Activated CD4-positive, alpha-beta T cell treated with anti-CD3 and anti-CD28 coated beads for 1 hour (primary cell): ENCODE results near the gene RHOD.

ENCODE experiments used
- DNase-seq: peaks from one replicate; pipeline ENCODE4 v3.0.0-alpha.2; 2020

Gene RHOD

DNA sequence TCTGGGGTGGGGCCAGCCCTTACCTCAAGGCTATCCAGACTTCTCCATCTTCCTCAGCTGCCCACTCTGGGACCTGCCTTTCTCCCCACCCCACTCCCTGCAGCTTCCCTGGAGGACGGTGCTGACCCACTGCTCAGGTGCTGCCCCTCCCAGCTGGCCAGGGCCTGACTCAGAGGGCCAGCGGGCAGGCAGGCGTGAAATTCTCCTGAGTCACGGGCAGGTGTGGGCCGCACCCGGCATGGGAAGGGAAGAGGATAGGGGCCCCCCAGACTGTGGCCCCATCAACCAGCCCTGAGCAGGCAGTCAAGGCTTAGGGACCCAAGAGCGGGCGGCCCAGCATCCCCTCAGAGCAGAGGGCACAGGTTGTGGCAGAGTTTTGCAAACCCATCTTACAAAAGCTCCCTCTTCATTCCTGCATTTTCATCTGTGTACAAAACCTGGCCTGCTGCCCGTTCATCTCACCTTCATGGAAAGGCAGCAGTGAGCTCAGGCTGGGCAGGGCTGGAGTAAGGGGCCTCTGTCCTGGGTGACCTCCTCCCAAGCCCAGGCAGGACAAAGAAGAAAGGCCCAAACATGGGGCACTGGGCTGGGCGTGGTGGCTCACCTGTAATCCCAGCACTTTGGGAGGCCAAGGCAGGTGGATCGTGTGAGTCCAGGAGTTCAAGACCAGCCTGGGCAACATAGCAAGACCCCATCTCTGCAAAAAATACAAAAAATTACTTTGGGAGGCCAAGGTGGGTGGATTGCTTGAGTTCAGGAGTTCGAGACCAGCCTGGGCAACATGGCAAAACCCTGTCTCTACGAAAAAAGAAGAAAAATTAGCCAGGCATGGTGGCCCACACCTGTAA, 6.1 kb downstream of the RHOD start:
- no peak for DNase-seq

DNA sequence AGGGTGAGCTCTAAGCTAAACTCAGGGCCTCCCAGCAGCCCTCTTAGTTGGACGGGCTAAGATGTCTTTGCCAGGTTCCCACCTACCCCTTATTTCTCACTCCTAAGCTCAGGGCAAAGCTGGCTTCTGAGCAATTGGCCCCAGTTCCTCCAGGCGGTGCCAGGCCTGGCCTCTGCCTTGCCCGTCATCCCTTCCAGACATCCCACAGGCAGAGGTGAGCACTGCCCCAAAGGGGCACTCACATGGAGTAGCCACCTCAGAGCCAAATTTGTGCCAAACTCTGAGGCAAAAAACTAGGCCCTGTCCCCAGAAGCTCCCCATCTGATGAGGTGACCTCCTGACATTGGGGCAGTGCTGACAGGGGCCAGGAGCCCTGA, 9.7 kb downstream of the RHOD start:
- DNase-seq: no peak

DNA sequence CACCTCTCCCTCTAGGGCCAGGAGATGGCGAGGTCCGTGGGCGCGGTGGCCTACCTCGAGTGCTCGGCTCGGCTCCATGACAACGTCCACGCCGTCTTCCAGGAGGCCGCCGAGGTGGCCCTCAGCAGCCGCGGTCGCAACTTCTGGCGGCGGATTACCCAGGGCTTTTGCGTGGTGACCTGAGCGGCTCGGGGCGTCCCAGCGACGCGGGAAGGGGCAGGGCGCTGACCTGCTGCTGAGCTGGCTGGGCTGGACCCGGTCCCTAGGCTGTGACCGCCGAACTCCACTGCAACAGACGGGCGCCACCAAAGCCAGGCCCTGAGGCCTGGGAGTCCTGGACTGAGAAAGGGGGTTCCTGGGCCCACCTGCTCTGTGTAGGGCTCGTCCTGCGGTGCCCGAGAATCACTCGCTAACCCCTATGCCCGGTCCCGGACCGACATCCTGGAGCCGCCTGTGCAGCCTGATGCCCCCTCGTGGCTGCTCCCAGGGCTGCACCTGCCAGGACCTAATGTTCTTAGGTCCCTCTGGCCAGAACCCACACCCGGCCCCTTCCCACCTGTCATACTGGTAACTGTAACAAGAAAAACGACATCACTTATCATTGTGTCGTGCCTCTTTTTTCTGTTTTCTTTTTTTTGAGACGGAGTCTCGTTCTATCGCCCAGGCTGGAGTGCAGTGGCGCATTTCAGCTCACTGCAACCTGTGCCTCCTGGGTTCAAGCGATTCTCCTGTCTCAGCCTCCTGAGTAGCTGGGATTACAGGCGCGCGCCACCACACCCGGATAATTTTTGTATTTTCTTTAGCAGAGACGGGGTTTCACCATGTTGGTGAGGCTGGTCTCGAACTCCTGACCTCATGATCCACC, 15.0 kb downstream of the RHOD start:
- DNase-seq: peak; percentile 55

DNA sequence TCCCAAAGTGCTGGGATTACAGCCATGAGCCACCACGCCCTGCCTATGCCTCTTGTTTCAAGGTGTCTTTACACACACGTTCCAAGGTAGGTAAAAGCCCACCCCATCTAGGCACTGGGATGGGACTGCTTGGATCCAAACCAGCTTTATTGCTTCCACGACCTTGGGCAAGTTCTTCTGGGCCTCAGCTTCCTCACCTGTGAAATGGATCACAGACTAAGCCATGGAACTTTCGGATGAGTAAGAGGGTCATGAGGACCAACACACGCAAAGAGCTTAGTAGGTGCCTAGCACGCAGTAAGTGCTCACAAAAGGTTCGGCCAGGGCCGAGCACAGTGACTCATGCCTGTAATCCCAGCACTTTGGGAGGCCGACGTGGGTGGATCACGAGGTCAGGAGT, 15.6 kb downstream of the RHOD start:
- no peak for DNase-seq

- no peak for DNase-seq
Observed at GRCh38 chr11:67073908-67074307, 17.3 kb downstream of the RHOD start.

GRCh38 chr11:67076202-67076601, 19.6 kb downstream of the RHOD start:
- DNase-seq: no peak

- no peak for DNase-seq
Observed at GRCh38 chr11:67079065-67079705, 22.5 kb downstream of the RHOD start.

DNA sequence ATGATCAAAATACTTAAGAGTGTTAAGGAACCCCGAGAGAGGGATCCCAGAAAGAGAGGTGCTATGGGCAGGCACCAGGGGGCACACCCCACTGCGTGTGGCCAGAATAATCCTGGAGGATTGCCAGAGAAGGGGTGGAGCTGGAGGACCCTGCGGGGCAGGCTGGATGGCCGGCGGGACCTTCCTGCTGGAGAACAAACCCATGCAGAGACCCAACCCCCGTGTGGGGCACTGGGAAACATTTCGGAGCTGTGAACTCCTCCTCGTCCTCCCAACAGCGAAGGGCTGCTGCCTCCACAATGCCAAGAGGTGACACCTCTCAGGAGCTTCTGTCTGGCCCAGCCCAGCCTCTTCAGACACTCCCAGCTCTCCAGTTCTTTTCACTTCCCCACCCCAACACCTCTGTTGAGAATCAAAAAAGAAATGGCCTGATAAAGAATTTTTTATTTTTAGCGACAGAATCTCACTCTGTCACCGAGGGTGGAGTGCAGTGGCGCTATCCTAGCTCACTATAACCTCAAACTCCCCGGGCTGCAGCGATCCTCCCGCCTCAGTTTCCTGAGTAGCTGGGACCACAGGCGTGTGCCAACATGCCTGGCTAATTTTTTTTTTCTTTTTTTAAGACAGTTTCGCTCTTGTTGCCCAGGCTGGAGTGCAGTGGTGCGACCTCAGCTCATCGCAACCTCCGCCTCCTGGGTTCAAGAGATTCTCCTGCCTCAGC, 25.6 kb downstream of the RHOD start:
- DNase-seq: no peak

- no peak for DNase-seq
Observed at GRCh38 chr11:67083786-67084366, 27.2 kb downstream of the RHOD start.

GRCh38 chr11:67085617-67086016, 29.0 kb downstream of the RHOD start:
- DNase-seq: no peak

GRCh38 chr11:67090717-67091116, 34.1 kb downstream of the RHOD start:
- DNase-seq: no peak

DNA sequence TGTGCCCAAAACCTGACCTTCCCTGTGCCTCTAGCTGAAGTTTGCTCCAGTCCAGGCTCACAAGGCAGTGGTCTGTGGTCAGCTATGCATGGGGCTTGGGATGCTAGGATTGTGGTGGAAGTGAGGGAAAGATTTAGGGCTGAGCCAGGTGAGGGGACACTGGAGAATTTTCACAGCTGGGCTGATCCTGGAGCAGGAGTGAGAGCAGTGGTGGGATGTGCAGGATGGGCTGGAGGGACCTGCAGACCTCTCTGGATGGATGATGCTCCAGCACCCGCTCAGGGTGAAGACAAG, 38.5 kb downstream of the RHOD start:
- DNase-seq: no peak

- no peak for DNase-seq
Observed at GRCh38 chr11:67098799-67099429, 42.3 kb downstream of the RHOD start.

DNA sequence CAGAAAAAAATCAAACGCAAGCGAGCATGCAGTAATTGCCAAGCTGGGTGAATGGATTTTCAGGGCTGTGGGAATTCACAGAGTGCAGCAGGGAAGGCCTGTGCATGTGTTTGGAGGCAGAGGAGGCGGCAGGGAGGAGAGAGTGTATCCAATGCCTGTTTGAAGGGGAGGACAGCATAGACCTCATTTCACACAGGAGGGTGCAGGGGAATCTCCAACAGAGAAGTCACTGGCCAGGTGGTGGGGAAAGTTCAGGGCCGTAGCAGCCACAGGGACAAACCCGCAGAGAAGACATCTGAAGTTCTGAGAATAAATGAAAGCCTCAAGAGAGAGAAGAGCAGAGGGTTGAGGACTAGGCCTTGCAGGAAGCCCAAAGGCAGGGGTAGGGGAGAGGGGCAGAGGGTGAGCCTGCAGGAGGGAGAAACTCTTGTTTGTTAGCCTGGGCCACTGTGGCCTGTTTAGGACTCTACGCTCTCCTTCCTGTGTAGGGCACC, 43.2 kb downstream of the RHOD start:
- DNase-seq: no peak

GRCh38 chr11:67102664-67103063, 46.0 kb downstream of the RHOD start:
- DNase-seq: no peak

DNA sequence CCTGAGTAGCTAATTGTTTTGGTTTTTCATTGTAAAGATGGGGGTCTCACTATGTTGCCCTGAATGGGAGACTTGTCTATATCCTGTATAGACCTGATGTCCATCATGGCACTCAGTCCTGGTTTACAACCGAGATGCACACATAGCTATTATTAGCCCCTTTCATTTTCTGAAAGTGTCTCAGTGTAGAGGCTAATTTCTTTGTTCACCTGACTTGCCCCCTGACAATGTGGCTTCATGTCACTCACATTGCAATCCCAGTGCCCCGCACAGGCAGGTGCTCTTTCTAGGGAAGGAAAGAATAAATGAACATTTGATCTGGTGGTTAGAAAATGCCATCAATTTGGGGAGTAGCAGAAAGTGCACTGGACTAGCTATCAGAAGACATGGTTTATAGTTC, 49.3 kb downstream of the RHOD start:
- DNase-seq: no peak

- no peak for DNase-seq
Observed at GRCh38 chr11:67111261-67111660, 54.6 kb downstream of the RHOD start.

- DNase-seq: no peak
Observed at GRCh38 chr11:67113231-67113721, 56.6 kb downstream of the RHOD start.

DNA sequence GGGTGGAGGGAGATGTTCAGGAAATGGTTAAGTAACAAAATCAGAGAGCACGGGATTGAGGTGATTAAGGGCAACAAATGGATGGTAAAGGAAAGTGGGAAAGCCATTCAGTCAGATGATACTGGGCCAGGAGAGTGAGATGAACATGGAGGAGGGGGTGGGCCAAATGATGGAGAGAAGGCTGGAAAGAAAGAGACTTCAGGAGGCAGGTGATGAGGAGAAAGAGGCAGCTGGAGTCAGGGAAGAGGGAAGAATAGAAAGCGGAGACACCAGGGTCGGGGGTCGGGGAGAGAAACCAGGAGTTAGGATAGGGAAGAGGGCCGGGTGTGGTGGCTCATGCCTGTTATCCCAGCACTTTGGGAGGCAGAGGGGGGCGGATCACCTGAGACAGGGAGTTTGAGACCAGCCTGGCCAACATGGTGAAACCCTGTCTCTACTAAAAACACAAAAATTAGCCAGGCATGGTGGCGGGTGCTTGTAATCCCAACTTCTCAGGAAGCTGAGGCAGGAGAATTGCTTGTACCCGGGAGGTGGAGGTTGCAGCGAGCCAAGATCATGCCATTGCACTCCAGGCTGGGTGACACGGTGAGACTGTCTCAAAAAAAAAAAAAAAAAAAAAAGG, 57.7 kb downstream of the RHOD start:
- no peak for DNase-seq

- no peak for DNase-seq
Observed at GRCh38 chr11:67116758-67117105, 60.1 kb downstream of the RHOD start.

- no peak for DNase-seq
Observed at GRCh38 chr11:67117176-67117575, 60.5 kb downstream of the RHOD start.
